ENCODE results near the gene WWOX. TPM values are rescaled to one million over a fixed set of nuclear protein-coding genes. Genes with fewer than 3 reads are reported as not detected.

WWOX gene
- total and polyA plus RNA-seq, 4 donors: 5.4 to 61.5 (median 18.4) TPM

- H3K36me3 ChIP-seq (ENCODE audit: control insufficient read depth in 4 of 4, insufficient read depth in 4 of 4, low read length in 4 of 4): no peaks in the 10 kb centered on the region
- no peaks in the 10 kb centered on the region for H3K9me3 ChIP-seq (ENCODE audit: control insufficient read depth in 4 of 4, insufficient read depth in 3 of 4, low read length in 3 of 4)
- no peak overlapping the region for H3K4me3 ChIP-seq
- no peak overlapping the region for H3K27ac ChIP-seq (ENCODE audit: low read depth in 1 of 2, low read length in 1 of 2)
- H3K9ac ChIP-seq (ENCODE audit: insufficient read depth in 1 of 2, low read length in 2 of 2): no peak overlapping the region
- DNase-seq (peak in 2 of 3 donors; percentile 30 to 79), ATAC-seq (ENCODE audit: insufficient read depth, low FRiP score) (no peak)
- 49 to 57% methylated on average over 6 of the region's 6 CpGs for WGBS, 2 donors
- no peak for TF ChIP-seq CTCF (IDR thresholded peaks at IDR 0.05; ENCODE audit: control extremely low read depth, extremely low read depth)
- no peaks in the 10 kb centered on the region for H3K27me3 ChIP-seq (ENCODE audit: control insufficient read depth in 3 of 3, insufficient read depth in 3 of 3, low read length in 2 of 3)
- H3K4me1 ChIP-seq (ENCODE audit: control insufficient read depth in 5 of 5, insufficient read depth in 5 of 5, low read length in 5 of 5): peaks cover 0 to 44% (median 16%) of the 10 kb centered on the region in 5 donors
These were observed 405.6 kb downstream of the WWOX start for GRCh38 chr16:78505036-78505435.

DNA sequence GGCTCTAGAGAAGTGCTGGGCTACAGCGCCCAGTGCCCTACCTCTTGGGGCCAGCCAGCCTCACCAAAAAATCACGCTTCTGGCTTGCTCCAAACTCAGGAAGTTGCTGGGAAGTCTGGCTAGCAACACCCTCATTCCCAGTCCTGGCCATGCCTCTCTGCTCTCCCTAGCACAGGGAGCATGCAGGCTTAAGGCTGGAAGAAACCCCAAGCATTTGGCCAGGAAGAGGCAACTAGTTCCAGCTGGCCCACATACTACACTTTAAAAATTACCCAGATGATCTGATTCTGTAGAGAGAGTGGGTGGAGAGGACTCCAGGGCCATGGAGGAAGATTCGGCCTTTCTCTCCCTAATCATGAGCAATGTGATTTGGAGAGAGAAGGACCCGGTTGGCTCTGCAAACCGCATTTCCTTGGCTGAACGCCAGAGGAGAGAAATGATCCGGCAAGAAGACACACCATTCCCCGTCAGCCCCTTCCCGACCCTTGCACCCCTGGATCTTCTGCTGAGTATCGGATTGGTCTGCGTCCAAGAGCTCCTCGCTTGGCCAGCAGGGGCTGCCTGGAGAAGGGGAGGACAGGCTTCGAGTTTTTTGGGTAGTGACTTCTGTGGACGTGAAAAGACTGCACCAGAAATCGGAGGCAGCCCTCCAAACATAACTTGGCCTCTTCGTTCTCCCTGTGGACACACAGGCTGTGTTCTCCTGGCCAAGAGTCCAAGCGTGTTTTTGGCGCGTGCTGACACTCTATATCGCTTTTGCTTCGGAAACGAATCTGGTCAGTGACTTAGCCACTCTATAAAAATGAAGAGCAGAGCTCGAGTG, 406.3 kb downstream of the WWOX start:
- Histone ChIP-seq H3K4me3 (no peak overlapping the region), H3K27ac (ENCODE audit: low read depth in 1 of 2, low read length in 1 of 2) (peak overlapping the region in 1 of 2 donors; percentile 58), H3K9me3 (ENCODE audit: control insufficient read depth in 4 of 4, insufficient read depth in 3 of 4, low read length in 3 of 4) (no peaks in the 10 kb centered on the region), H3K27me3 (ENCODE audit: control insufficient read depth in 3 of 3, insufficient read depth in 3 of 3, low read length in 2 of 3) (no peaks in the 10 kb centered on the region), H3K36me3 (ENCODE audit: control insufficient read depth in 4 of 4, insufficient read depth in 4 of 4, low read length in 4 of 4) (no peaks in the 10 kb centered on the region), H3K9ac (ENCODE audit: insufficient read depth in 1 of 2, low read length in 2 of 2) (no peak overlapping the region), H3K4me1 (ENCODE audit: control insufficient read depth in 5 of 5, insufficient read depth in 5 of 5, low read length in 5 of 5) (peaks cover 0 to 47% (median 16%) of the 10 kb centered on the region in 5 donors)
- 64 to 78% methylated on average over 23 of the region's 23 CpGs for WGBS, 2 donors
- ATAC-seq (ENCODE audit: insufficient read depth, low FRiP score) (peak; percentile 70), DNase-seq (peak; percentile 95 to 99 (median 99))
- no peak for TF ChIP-seq CTCF (IDR thresholded peaks at IDR 0.05; ENCODE audit: control extremely low read depth, extremely low read depth)

DNA sequence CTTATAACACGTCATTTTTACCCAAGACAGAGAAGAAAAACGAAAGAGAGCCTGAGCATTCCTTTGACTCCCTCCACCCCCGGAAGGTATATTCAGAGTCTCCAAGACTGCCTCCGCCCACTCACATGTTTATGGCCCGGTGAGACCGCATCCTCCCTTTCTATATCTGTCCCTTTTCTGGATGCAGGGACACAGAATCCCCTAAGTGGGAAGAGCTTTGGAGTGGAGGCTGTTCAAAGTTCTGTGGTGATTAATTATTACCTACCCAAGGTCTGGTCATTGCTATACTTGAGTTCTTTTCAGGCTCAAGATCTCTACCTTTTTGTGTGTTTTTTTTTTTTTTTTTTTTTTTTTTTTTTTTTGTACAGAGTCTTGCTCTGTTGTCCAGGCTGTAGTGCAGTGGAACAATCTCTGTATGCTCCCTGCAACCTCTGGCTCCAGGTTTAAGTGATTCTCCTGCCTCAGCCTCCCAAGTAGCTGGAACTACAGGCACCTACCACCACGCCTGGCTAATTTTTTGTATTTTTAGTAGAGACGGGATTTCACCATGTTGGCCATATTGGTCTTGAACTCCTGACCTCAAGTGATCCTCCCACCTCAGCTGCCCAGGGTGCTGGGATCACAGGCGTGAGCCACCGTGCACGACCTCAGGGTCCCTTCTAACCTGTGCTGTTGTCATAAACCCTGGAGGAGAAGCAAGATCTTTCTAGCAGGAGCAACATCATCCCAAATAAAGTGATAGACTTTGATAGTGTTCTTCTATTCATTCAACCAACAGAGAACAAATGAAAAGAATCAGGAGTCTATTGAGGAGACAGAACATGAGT, 407.1 kb downstream of the WWOX start:
- Histone ChIP-seq H3K27ac (ENCODE audit: low read depth in 1 of 2, low read length in 1 of 2) (peak overlapping the region in 1 of 2 donors; percentile 58), H3K27me3 (ENCODE audit: control insufficient read depth in 3 of 3, insufficient read depth in 3 of 3, low read length in 2 of 3) (no peaks in the 10 kb centered on the region), H3K9ac (ENCODE audit: insufficient read depth in 1 of 2, low read length in 2 of 2) (no peak overlapping the region), H3K4me3 (no peak overlapping the region), H3K9me3 (ENCODE audit: control insufficient read depth in 4 of 4, insufficient read depth in 3 of 4, low read length in 3 of 4) (no peaks in the 10 kb centered on the region), H3K36me3 (ENCODE audit: control insufficient read depth in 4 of 4, insufficient read depth in 4 of 4, low read length in 4 of 4) (no peaks in the 10 kb centered on the region), H3K4me1 (ENCODE audit: control insufficient read depth in 5 of 5, insufficient read depth in 5 of 5, low read length in 5 of 5) (peaks cover 0 to 50% (median 16%) of the 10 kb centered on the region in 5 donors)
- no peak for TF ChIP-seq CTCF (IDR thresholded peaks at IDR 0.05; ENCODE audit: control extremely low read depth, extremely low read depth)
- 71 to 81% methylated on average over 11 of the region's 11 CpGs for WGBS, 2 donors
- DNase-seq: no peak
- peak; percentile 17 for ATAC-seq (ENCODE audit: insufficient read depth, low FRiP score)
